GM23248 (cell line): Measurements from ENCODE around the gene TFPI. TPM values are rescaled to one million over a fixed set of nuclear protein-coding genes. Genes with fewer than 3 reads are reported as not detected.
A peak's percentile ranks its signal among the peaks of the same experiment; 100 is the strongest.

Experiments
- DNase-seq: peaks from one replicate; pipeline ENCODE4 v3.0.0-alpha.2; 2015
- H2AFZ ChIP-seq: fragments of 200-600 bp; sonication (generic); 2 replicates; pipeline ENCODE4 v1.6.1; 2016; ENCODE audit warnings: antibody characterized with exemption
- H3F3A ChIP-seq: fragments of 200-600 bp; sonication (generic); 2 replicates; pipeline ENCODE4 v1.6.1; 2016; ENCODE audit warnings: mild to moderate bottlenecking, antibody characterized with exemption, mixed run types; ENCODE audit not compliant: insufficient read depth
- H3K27ac ChIP-seq: fragments of 200-600 bp; sonication (generic); 2 replicates; pipeline ENCODE4 v1.5.1; 2016; ENCODE audit warnings: mild to moderate bottlenecking
- H3K27me3 ChIP-seq: fragments of 200-600 bp; sonication (generic); replicated peaks from 2 replicates; pipeline ENCODE4 v1.6.1; 2016; ENCODE audit warnings: mild to moderate bottlenecking; ENCODE audit not compliant: insufficient read depth
- H3K36me3 ChIP-seq: fragments of 200-600 bp; sonication (generic); 2 replicates; pipeline ENCODE4 v1.6.1; 2016; ENCODE audit warnings: low read depth, mild to moderate bottlenecking
- H3K4me1 ChIP-seq: fragments of 200-600 bp; sonication (generic); 2 replicates; pipeline ENCODE4 v1.6.1; 2016; ENCODE audit warnings: mild to moderate bottlenecking; ENCODE audit not compliant: insufficient read depth
- H3K4me2 ChIP-seq: fragments of 200-600 bp; sonication (generic); one replicate; pipeline ENCODE4 v1.6.1; 2016; ENCODE audit warnings: mild to moderate bottlenecking; ENCODE audit not compliant: unreplicated experiment
- H3K4me3 ChIP-seq: fragments of 200-600 bp; sonication (generic); 2 replicates; pipeline ENCODE4 v1.5.1; 2016; ENCODE audit warnings: mild to moderate bottlenecking
- H3K79me2 ChIP-seq: fragments of 200-600 bp; sonication (generic); 2 replicates; pipeline ENCODE4 v1.6.1; 2016; ENCODE audit warnings: mild to moderate bottlenecking; ENCODE audit not compliant: insufficient read depth
- H3K9ac ChIP-seq: fragments of 200-600 bp; sonication (generic); 2 replicates; pipeline ENCODE4 v1.6.1; 2016; ENCODE audit warnings: mild to moderate bottlenecking
- H3K9me2 ChIP-seq: fragments of 200-600 bp; sonication (generic); 2 replicates; pipeline ENCODE4 v1.6.1; 2016; ENCODE audit warnings: mixed run types, mild to moderate bottlenecking, moderate library complexity; ENCODE audit not compliant: insufficient read depth
- H3K9me3 ChIP-seq: fragments of 200-600 bp; sonication (generic); one replicate; pipeline ENCODE4 v1.6.1; 2017; ENCODE audit warnings: low read depth
- H4K20me1 ChIP-seq: fragments of 200-600 bp; sonication (generic); 2 replicates; pipeline ENCODE4 v1.6.0; 2016; ENCODE audit not compliant: insufficient read depth
- EZH2 ChIP-seq: fragments of 200-600 bp; sonication (generic); IDR thresholded peaks from 2 replicates; pipeline ENCODE4 v1.6.1; 2018; ENCODE audit warnings: antibody characterized with exemption, mild to moderate bottlenecking; ENCODE audit not compliant: insufficient read depth, poor library complexity, severe bottlenecking
- EZH2phosphoT487 ChIP-seq: fragments of 200-600 bp; sonication (generic); IDR thresholded peaks from 2 replicates; pipeline ENCODE4 v1.6.1; 2018; ENCODE audit warnings: antibody characterized with exemption, moderate library complexity, mild to moderate bottlenecking, low read depth; ENCODE audit not compliant: insufficient read depth
- WGBS, 2 experiments: methylation state at CpG; one replicate each; pipeline ENCODE4 v1.1.6; 2015 to 2017; ENCODE audit warnings: low lambda C conversion rate in 2 of 2, low coverage in 1 of 2; ENCODE audit errors: missing lambda C conversion rate in 2 of 2; 5-methylcytosine and 5-hydroxymethylcytosine counted together
- in situ Hi-C: fragments of 300-500 bp; cut with MboI; formaldehyde crosslinking; loops from 2 replicates; pipeline ENCODE4 v1.15.0; 2020
- polyA plus RNA-seq: library from polyadenylated mRNA; unstranded; fragments of >200 nt; fragmentation: Nextera tagmentation; extraction: Ambion mirVana; gene quantifications from 2 replicates; pipeline ENCODE4 v1.2.1, GENCODE V29; 2016
- total RNA-seq: library from RNA; depleted of rRNA; stranded (reverse); fragments of >200 nt; shearing (Covaris generic); gene quantifications from 2 replicates; pipeline ENCODE4 v1.2.3, GENCODE V29; 2014

TFPI gene
- total and polyA plus RNA-seq, 2 experiments from 2014 or later, result 48.7 to 64.4 TPM

GRCh38 chr2:187552828-187553681 lies 1.2 kb downstream of the TFPI start:
- peak overlapping the region; percentile 83 for H3K27ac ChIP-seq
- in situ Hi-C loops, result no loop called here
- DNase-seq, result peak; percentile 83
- no peaks in the 10 kb centered on the region for H3K36me3 ChIP-seq
- no peaks in the 10 kb centered on the region for H4K20me1 ChIP-seq
- WGBS, 2 experiments, result 0 to 5% methylated on average over 2 of the region's 2 CpGs
- peak overlapping the region; percentile 90 for H2AFZ ChIP-seq
- H3K79me2 ChIP-seq, result peaks cover 53% of the 10 kb centered on the region
- H3K27me3 ChIP-seq, result no peaks in the 10 kb centered on the region
- TF ChIP-seq EZH2phosphoT487 (no peak), EZH2 (no peak)
- H3K9me2 ChIP-seq, result no peaks in the 10 kb centered on the region
- H3F3A ChIP-seq, result peaks cover 20% of the 10 kb centered on the region
- peak overlapping the region; percentile 91 for H3K9ac ChIP-seq
- H3K4me2 ChIP-seq, result peak overlapping the region; percentile 85
- peak overlapping the region; percentile 83 for H3K4me3 ChIP-seq
- no peaks in the 10 kb centered on the region for H3K9me3 ChIP-seq
- H3K4me1 ChIP-seq, result peaks cover 35% of the 10 kb centered on the region

DNA sequence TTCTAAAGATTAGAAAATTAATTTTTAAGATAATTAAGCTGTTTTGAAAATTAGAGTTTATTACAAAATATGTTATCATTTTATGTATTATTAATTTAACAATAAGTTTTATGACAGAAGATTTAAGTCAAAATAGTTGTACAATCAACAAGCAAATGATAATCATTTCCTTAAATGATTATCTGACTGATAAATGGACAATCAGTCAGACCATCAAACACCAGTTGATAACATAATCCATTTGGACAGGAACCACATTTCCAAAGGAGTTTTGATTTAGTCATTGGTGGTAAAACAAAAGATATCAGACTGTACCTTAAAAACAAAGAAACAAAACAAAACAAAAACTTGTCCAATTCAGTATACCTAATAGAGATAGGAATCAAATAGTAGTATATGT lies 1.9 kb downstream of the TFPI start:
- no peaks in the 10 kb centered on the region for H4K20me1 ChIP-seq
- no peaks in the 10 kb centered on the region for H3K9me3 ChIP-seq
- H3K4me1 ChIP-seq, result peaks cover 42% of the 10 kb centered on the region
- H3F3A ChIP-seq, result peaks cover 26% of the 10 kb centered on the region
- peaks cover 53% of the 10 kb centered on the region for H3K79me2 ChIP-seq
- H2AFZ ChIP-seq, result no peak overlapping the region
- peak overlapping the region; percentile 91 for H3K9ac ChIP-seq
- H3K4me2 ChIP-seq, result peak overlapping the region; percentile 85
- in situ Hi-C loops, result no loop called here
- no peak for DNase-seq
- H3K27ac ChIP-seq, result no peak overlapping the region; the same call in 1 of the 2 replicates
- H3K27me3 ChIP-seq, result no peaks in the 10 kb centered on the region
- H3K4me3 ChIP-seq, result peak overlapping the region; percentile 83
- TF ChIP-seq EZH2, result no peak
- no peaks in the 10 kb centered on the region for H3K36me3 ChIP-seq
- H3K9me2 ChIP-seq, result no peaks in the 10 kb centered on the region

- H3K4me3 ChIP-seq, result no peak overlapping the region
- H3K4me1 ChIP-seq, result peaks cover 56% of the 10 kb centered on the region
- TF ChIP-seq EZH2phosphoT487, result no peak
- TF ChIP-seq EZH2, result no peak
- H3K27ac ChIP-seq, result no peak overlapping the region
- peaks cover 59% of the 10 kb centered on the region for H3K79me2 ChIP-seq
- H3K9me2 ChIP-seq, result no peaks in the 10 kb centered on the region
- DNase-seq, result no peak
- H3K9me3 ChIP-seq, result no peaks in the 10 kb centered on the region
- peaks cover 35% of the 10 kb centered on the region for H3F3A ChIP-seq
- H4K20me1 ChIP-seq, result no peaks in the 10 kb centered on the region
- H3K27me3 ChIP-seq, result no peaks in the 10 kb centered on the region
- H2AFZ ChIP-seq, result no peak overlapping the region
- in situ Hi-C loops, result no loop called here
- no peaks in the 10 kb centered on the region for H3K36me3 ChIP-seq
- no peak overlapping the region for H3K9ac ChIP-seq
- H3K4me2 ChIP-seq, result no peak overlapping the region
- WGBS, 2 experiments, result 43 to 65% methylated on average over 1 of the region's 1 CpG
Measured at GRCh38 chr2:187550857-187551256, 3.4 kb downstream of the TFPI start.

GRCh38 chr2:187549951-187550555 lies 4.2 kb downstream of the TFPI start:
- no peak overlapping the region for H3K4me3 ChIP-seq
- in situ Hi-C loops, result no loop called here

More at GRCh38 chr2:187549951-187550555, 4.2 kb downstream of the TFPI start:
- Histone ChIP-seq H3F3A (peaks cover 35% of the 10 kb centered on the region), H3K9me3 (no peaks in the 10 kb centered on the region), H3K9me2 (no peaks in the 10 kb centered on the region), H2AFZ (no peak overlapping the region), H3K9ac (no peak overlapping the region), H3K4me1 (peaks cover 64% of the 10 kb centered on the region), H3K4me2 (peak overlapping the region; percentile 3), H3K79me2 (peaks cover 67% of the 10 kb centered on the region), H4K20me1 (no peaks in the 10 kb centered on the region), H3K27ac (no peak overlapping the region), H3K27me3 (no peaks in the 10 kb centered on the region), H3K36me3 (no peaks in the 10 kb centered on the region)
- WGBS, 2 experiments, result 93 to 94% methylated on average over 3 of the region's 3 CpGs
- DNase-seq, result no peak
- TF ChIP-seq EZH2phosphoT487, result no peak
- TF ChIP-seq EZH2, result no peak
